CD4-positive, alpha-beta T cell treated with Interleukin-4 for 1 hour (primary cell): ENCODE data around the gene CEP112.
A peak's percentile ranks its signal among the peaks of the same experiment; 100 is the strongest.
"Not testable (repeated sequence)": the region's sequence is repeated elsewhere in the genome, so short reads cannot be mapped to it uniquely, and the experiment has no call there.

Source experiments
- DNase-seq, 2 donors: peaks; one replicate each; pipeline ENCODE4 v3.0.0-alpha.2; 2020 to 2022

The CEP112 gene

DNA sequence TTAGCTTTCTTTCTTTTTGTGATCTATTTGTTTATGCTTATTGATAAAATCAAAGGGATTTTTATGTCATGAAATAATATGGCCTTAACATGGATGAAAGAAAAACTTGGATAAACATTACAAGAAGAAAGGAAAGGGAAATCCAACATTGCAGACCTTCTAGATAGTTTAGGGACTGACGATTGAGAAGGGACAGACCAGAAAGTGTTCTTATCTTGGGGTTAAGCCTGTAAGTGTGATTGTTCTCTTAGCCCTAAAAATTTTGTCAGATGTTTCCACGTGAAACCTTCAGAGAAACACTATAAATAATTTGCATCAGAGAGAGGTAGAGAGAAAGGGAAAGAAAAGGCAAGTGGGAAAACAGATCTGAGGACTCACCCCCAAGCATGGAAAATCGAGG, 473.3 kb downstream of the CEP112 start:
- no peak for DNase-seq

DNA sequence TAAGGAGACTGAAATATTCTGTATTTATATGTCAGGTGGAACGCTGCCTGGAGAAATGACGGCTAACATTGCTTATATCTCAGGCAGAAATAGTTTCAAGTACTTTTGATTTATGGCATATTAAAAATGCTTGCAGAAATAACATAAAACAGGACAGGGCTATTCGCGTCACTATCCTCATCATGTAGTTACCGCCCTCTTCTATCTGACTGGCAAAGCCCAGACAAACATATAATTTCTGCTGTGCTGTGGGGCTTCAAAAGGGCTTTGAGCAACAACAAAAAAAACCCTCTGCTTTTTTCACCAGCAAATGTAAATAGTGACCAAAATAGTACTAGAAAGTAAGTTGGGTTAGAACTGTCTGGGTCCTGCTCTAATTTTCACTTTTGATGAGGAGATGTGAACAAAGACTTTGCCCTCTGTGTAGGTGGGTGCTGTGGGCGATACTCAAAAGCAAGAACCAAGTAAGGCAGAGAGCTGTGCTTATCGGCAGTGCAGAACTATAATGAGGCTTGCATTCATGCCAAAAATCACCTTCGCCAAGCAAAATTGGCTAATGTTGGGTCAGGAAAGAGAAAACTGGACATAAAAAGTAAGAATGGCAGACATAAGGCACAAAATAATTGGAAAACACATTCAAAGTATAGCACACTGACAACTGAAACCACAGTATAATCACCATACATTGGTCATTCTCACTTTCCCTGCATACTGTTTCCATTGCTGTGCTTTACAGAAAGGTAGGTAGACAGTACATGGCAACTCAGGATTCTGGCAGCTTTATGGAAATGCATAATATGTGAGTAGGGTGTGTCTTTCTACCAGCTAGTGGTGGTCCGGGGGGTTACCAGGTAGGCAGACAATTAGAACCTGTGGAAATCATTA, 479.3 kb downstream of the CEP112 start:
- no peak for DNase-seq

DNA sequence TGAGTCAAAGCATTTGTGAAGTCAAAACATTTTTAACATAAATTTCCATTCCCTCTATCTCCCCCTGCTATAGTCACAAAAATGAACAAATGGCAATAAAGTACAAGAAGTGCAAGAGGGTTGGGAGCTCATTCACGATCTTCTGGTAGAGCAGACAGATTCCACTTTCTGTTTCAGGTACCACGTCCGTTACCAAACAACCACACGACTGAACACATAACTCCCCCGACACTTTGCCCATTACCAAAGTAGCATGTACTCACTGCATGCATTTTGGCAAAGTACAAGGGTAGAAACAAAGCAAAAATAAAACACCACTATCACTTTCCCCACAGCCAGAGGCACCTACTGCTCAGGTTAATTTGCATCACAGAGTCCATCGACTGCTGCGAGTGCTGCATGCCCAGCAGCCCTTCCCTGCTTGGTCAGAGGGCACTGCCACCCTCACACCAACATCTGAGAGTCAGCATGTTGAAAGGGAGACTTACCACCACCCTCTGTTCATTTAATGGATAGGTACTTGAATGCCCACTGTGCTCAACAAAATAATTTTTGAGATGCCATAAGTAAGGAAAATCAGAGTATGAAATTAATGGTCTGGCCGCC, 480.2 kb downstream of the CEP112 start:
- peak in 1 of 2 donors; percentile 3 for DNase-seq

DNA sequence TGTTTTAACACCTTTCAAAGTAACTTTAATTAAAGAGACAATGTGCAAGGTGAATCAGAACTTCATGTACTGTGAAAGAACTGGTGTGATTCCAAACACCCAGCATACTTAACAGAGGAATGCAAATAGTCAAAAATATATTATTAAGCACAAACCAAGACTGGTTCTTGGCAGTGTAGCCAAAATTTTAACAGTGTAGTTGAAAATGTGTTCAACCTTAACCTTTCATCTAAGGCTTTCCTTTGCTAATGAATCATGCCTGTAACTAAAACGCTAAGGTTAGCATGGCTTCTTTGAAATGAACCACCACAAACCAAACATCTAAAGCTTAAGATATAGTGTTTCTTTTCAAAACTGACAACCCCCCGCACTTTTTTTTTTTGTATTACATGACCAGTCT, 484.2 kb downstream of the CEP112 start:
- no peak for DNase-seq

DNA sequence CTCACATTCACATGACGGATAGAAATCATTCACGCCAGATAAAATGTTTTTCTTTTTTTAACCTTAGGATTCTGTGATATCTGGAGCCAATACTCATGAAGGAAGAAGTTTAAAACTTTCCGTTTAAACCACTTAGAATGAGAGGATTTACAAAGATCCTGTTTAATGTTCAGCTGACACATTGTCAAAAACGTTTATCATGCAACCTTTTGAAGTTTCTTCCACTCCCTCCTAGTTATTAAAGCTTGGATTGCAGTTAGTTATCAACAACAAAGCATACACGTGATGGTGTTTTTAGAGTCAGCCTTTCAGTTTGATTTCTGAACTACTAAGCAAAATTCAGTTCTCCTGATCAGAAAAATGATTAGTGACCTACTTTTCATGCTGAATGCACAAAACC, 487.2 kb downstream of the CEP112 start:
- DNase-seq, result no peak

DNA sequence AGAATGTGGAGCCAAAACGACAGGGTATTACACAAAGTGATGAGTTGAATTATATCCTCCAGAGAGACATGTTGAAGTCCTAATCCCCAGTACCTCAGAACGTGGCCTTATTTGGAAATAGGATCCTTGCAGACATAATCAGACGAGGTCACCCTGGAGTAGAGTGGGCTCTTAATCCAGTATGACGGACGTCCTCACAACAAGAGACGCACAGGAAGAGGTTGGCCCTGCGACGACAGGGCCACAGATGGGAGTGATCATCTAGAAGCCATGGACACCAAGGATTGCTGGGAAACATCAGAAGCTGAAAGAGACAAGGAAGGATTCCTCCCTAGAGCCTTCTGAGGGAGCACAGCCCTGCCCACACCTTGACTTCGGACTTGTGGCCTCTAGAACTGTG, 488.0 kb downstream of the CEP112 start:
- DNase-seq, result no peak

DNA sequence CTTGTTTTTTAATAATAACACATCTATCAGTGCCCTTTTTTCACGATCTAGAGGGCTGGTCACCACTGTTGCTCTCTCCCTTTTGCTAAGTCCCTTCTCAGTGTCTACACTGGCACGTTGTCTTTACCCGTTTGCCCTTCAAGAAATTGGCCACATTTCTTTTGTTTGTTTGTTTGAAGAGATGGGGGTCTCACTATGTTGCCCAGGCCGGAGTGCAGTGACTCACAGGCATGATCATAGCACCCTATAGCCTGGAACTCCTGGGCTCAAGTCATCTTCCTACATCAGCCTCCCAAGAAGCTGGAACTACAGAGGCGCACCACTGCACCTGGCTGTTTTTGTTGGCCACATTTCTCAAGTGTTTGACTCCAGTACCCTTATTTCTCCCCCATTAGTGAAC, 492.5 kb downstream of the CEP112 start:
- no peak for DNase-seq

DNA sequence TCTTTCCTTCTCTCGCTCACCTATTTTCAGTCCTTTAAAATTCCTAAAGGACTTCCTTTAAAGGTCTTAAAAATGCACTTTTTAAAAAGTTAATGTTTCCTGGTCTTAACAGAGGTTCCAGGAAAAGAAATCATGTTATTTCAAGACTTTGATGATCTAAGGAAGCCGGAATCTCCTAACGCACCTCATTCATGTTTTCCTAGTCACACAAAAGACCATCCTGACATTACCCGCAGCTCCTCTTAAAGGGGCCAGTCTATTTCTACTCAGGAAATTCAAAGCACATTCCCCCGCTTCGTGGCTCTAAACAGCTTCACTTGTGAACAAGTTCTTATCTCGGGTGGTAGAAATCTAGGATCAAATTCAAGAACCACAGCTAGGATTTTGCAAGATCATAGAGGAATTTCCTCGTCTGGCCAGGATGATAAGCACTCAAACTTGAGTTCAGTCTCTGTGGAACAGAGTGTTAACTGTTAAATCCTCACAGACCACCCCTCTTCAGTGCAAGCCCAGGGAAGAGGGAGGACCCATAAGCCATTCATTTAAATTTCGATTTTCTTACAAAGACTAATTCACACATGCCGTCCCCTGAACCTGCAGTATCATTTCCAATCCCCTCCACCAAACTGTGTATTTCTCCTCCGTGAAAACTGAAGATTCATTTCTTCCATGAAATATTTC, 493.4 kb downstream of the CEP112 start:
- DNase-seq, result no peak

DNA sequence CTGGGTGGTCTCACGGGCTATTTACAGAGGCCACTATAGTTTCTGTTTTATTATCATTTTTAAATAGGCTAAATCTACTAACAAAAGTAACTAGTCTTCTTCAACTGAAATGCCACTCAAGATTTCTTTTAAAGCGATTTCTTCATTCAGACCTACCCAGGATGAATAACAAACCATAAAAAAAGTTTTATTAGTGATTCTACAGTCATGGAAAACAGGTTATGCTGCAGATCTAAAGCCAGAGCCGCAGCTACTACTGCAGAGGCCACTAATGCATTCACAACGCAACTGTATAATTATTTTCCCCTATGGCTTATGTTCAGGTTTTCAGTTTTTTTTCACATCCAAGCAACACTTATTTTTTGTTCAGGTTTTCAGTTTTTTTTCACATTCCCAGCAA, 494.3 kb downstream of the CEP112 start:
- DNase-seq, result no peak

DNA sequence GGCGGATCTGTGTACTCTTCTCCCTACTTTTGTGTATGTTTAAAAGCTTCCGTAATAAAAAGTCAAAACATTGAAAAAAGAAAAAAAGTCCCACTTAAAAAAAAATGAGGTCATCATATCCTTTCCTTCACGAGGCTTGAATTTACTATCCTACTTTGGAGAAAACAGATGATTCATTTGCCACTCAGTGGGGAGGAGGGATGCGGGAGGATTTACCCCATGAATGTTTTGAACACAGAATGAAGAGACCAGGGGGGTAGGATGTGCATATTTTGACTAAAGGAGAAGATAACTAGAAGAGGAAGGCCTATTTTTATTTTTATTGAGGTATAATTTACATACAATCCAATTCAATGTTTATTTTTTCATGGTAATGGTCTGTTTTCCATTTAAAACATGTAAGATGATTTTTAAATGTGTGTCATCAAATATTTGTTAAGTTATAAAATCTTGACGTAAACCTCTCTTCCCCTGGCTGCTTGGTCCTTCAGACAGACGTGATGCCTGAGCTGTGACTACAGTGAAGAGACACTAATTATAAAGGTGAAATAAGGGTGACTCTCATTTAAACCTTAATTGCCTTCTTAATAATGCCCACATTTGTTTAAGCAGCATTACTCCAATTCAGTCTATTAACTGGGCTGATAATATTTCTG, 495.1 kb downstream of the CEP112 start:
- DNase-seq, result no peak

DNA sequence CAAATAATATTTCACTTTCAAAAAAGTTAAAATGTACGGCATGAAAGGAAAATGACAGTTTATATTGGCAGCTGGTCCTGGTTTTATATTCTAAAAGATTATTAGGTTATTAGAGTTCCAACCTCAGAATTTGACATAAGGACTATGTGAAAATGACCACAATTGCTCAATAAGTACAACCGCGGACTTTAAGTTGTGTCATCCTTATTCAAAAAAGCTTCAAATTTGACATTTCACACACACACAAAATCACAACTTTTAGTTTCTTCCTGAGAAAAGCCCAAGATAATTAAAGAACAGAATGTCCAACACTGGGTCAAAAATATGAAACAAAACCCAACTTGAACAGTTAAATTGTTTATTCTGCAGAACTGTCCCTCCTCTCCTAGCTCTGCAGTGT, 497.3 kb downstream of the CEP112 start:
- no peak for DNase-seq

DNA sequence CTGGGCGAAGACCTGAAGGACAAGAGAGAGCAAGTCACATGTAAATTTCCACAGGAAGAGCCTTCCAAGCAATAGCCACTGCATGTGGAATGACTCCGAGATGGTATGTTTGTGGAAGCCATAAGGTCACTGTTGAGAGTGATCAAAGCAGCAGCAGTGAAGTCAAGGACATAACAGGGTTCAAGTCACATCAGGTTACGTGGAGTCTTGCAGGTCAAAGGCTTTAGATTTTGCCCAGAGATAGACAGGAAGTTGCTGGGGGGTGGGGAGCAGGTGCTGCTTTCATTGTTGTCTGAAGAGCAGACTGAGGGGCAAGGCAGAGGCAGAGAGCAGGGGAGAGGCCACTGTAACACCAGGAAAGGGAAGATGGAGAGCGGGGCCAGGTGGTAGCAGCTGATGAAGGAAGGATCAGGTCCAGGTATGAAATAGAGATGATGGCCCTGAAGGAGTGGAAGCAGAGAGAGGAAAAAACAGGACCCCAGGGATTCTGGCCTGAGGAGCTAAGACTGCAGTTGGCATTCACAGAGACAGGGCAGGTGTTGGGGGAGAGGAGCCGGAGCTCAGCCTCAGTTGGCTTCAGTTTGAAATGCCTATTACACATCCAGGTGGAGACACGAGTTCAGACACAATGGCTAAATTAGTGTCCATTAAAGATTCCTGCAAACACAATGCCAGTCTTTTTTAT, 501.2 kb downstream of the CEP112 start:
- DNase-seq, result no peak

DNA sequence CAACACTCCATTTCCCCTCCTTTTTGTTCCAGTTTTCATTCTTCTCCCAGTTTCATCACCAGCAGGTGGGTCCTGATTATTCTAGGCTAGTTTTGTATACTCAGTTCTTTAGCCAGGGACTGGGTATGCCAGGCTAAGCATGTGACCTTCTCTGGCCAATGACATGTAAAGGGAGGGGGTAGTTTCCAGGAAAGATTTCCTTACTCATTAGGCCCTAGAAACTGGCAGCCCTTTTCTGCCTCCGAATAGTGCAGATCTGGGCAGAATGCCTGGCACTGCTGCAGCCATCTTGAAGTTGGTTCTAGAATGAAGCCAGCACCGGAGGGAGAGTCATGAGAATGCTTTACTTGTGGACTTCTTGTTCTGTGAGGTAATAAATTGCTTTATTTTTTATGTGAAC, 503.6 kb downstream of the CEP112 start:
- no peak for DNase-seq

DNA sequence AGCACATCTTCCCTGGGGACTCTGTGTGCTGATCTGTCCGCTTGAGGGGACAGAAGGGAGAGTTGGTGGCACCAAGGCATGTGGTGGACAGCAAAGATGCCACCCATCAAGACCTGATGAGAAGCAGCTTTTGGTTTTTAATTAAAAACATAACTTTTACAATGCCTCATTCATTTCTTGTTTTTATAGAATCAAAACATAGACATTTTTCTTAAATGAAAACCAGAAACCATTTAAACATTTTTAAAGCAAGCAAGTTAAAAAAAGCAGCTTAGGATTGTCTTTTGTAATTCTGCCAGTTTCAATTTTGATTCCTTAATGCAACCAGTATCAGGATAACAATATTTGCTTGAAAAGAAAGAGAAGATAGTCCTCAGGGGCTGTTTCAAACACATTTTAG, 506.8 kb downstream of the CEP112 start:
- DNase-seq, result no peak

DNA sequence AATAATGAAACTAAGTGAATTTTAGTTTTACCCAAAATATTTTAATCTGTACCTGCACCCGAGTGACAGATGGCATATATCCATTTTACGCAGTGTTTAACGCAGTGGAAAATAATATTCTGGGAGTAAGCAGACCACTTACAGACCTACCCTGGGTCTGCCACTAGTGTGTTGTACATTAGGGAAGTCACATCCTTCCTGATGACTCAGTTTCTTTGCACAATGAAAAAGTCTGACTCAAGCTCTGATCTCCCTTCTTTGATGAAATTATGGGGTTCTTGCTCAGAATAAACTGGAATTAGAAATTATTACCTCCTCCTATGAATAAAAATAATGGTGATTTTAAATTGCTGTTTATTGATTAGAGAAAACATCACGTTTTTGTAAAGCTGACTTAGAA, 507.3 kb downstream of the CEP112 start:
- no peak for DNase-seq

DNA sequence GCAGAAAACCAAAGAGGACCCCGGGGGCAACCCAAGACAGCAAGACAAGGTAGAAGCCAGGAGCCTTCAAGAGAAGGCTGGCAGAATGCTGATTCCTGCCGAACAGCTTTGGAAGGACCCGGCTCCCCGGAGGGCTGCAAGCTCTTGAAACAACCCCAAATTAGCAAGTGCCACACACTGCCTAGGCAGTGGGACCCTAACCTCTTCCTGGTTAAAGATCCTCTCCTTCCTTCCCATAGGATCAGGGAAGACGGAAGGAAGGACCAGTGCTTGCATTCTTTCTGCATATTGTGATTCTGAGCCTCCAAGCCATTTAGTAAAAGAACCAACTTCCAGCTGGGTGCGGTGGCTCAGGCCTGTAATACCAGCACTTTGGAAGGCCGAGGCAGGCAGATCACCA, 508.5 kb downstream of the CEP112 start:
- no peak for DNase-seq

DNA sequence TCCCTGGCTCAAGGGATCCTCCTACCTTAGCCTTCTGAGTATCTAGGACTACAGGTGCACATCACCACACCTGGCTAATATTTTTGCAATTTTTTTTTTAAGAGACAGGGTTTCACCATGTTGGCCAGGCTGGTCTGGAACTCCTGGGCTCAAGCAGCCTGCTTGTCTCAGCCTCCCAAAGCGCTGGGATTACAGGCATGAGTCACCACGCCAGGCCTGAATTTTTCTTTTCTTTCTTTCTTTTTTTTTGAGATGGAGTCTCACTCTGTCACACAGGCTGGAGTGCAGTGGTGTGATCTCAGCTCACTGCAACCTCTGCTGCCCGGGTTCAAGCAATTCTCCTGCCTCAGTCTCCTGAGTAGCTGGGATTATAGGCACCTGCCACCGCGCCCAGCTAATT, 510.2 kb downstream of the CEP112 start:
- not testable (repeated sequence) for DNase-seq

DNA sequence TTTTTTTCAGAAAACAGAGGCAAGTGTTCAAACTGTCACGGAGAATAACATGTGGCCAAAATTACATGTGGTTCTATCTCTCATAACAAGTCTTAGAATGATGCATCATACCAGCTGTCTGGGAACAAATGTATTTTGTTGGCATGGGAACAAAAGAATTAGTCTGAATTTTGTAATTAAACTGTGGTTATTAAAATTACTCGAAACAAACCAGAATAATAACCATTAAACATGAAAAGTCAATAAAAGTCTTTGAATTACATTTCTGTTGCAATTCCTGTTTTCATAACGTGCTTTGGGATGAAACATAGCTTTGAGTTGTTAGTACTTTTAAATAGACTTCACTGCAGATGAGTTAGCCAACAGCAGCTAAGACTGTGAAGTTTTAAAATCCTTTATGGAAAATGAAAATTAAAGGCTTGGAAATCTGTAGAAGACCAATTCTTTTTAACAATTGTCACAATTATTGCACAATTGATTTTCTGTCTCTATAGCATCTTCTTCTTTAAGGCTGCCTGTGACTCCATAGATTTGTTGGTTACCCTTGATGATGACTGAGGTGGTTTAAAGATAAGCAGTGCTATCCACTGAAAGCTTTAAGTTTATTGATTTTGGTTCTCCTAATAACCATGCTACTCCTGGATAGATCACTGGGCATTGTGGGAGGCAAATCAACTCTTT, 512.6 kb downstream of the CEP112 start:
- no peak for DNase-seq

DNA sequence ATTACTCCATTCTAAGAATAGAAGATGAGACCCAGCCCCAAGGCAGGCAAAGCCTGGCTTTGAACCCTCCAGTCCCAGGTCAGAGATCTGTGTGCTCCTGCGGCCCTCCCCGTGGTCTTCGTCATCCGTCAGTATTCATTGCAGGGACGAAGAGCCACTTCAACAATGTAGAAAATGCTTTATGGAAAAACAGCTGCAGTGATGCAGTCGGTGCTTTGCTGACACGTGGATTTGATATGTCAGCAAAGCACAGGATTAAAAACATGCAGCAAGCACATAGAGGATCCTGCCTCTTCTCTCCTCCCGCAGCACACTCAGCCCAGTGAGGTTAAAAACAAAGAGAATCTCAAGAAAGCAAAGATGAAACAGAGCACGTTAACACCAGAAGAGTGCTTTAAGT, 513.4 kb downstream of the CEP112 start:
- DNase-seq, result no peak

DNA sequence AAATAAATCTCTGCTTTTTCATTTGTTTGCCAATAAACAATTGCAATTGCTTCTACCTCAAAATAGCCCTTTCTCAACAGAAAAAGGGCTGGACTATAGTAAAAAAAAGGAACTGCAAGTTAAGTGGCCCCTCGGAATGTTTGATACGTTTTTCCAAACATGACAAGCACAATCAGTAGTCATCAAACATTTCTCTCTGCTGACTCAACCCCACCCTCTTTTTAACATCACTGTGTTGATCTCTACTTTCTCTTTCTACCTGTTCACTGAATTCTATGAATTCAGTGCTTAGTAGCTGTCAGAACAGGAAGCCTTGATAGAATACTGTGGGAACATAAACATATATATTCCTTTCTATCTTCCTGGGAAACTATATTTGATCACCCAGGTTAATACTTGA, 514.0 kb downstream of the CEP112 start:
- no peak for DNase-seq

DNA sequence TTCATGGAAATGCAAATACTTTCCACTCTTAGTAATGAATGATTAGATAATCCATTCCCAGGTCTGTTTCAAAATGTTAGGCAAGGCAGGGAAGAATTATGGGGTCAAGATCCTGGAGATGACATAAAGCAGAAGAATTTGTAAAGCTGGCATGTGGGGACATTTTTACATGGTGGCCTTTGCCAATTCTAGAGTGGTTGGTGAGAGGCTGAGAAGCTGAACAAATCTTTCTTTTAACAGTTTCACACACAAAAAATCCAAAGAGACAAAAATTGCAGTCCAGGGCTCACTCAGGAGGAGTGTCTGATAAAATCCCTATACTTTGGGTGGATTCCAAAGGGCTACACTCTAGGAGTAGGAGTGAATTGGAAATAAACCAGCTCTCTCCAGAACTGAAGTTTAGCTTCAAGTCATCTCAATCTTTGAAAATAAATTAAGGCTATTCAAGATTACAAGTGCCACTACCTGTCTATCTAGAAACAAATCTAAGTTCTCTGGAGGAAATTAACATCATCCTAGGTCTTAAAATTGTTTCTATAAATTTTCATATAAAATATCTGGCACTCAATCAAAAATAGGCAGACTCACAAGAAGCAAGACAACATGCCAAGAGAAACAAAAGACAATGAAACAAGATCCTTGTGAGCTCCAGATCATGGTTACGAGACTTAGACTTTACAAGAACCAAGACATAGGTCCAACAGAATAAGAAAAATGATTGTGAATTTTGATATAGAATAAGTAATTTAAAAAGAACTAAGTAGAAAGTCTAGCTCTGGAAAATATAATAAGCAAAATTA, 517.5 kb downstream of the CEP112 start:
- no peak for DNase-seq
